GM12874 (cell line): ENCODE measurements around the gene DHRS7B.

Experiments
- TF ChIP-seq, protein P1 (sequence below): IDR thresholded peaks from 2 replicates; pipeline ENCODE4 v1.5.1; 2011; ENCODE audit warnings: low read depth, mild to moderate bottlenecking, control low read depth, low read length, moderate library complexity; ENCODE audit not compliant: insufficient read depth

Gene DHRS7B

DNA sequence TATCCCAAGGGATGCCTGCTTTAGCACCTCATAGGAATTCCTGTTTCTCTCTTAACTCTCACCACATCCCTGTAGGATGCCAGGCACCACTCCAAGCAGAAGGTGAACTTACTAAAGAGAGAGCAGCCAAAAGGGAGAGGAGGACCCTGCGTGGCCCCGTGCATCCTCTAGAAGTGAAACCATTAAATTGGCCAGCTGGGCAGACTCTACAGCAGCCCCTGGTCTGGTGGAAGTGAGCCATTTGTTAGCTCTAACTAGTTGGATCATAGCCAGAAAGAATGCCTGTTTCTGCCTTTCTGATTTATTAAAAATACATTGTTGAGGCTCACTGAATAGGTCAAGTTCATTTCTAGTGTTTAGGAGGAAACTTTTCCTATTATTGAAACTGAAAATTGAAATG is 64.9 kb downstream of the DHRS7B start:
- TF ChIP-seq, protein P1, sequence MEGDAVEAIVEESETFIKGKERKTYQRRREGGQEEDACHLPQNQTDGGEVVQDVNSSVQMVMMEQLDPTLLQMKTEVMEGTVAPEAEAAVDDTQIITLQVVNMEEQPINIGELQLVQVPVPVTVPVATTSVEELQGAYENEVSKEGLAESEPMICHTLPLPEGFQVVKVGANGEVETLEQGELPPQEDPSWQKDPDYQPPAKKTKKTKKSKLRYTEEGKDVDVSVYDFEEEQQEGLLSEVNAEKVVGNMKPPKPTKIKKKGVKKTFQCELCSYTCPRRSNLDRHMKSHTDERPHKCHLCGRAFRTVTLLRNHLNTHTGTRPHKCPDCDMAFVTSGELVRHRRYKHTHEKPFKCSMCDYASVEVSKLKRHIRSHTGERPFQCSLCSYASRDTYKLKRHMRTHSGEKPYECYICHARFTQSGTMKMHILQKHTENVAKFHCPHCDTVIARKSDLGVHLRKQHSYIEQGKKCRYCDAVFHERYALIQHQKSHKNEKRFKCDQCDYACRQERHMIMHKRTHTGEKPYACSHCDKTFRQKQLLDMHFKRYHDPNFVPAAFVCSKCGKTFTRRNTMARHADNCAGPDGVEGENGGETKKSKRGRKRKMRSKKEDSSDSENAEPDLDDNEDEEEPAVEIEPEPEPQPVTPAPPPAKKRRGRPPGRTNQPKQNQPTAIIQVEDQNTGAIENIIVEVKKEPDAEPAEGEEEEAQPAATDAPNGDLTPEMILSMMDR = no peak

DNA sequence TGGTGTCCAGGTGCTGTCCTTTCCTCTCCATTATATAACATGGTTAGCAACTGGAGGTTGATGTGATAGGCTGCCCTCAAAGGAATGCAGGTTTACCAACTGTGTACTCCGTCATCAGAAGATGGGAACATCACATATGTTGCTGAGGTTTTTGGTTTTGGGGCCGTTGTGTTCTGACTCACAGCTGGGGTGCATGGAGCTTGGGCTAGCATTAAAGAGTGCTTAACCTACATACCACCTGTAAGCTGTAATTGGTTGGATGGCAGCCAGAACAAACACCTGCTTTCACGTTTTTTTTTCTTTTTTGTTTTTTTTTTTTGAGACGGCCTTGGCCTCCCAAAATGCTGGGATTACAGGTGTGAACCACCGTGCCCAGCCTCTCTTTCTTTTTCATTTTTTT is 66.3 kb downstream of the DHRS7B start:
- TF ChIP-seq, protein P1 = no peak

DNA sequence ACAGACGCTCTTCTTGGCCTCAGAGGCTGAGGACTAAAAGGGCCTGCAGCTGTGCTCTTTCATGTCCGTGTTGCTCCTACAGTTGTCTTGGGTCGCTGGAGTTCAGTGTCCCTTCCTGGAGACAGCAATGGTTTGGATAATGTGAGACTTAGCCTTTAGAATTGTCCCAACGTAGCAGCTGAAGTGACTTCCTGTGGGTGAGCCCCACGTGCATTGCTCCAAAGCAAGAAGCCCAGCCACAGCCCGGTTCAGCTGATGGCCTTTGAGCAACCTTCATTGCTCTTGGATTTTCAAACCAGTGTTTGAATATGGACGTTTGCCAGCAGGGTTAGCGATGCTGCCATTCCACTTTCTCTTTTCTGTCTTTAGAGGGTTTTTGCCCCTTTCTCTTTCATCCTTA is 67.5 kb downstream of the DHRS7B start:
- TF ChIP-seq, protein P1 = no peak

DNA sequence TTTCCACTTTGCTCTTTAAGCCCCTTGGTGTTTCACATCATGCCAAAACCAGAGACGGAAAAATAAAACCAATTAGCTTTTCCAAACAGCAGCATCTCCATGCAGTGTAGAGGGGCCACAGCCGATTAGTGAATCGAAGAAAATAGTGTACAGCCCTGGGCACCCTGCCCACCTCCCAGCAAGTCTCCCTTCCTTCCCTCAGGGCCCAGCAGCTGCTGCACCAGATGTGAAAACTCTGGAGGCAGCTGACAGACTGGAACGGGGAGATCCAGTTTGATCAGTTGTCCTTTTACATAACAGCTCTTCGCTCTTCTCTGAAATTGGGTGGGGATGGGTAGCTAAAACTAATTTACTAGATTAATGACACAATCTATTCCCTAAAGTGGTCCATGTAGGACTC is 67.9 kb downstream of the DHRS7B start:
- TF ChIP-seq, protein P1 = no peak

DNA sequence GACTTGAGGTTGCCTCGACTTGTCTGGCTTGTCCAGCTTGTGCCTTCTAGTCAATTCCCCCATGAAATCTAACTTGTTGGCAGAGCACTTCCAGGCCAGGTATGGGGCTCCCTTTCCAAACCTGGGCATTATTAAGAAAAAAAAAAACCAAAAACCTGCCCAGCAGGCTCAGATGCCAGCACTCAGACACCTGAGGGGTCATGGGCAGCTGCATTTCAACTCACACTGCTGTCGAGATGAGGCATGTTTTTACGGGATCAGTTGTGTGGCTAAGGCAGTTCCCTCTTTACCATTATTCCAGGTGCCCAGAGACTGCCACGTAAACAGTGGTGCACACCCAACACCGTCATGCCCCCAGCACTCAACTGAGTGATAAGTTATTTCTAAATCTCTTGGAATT is 69.4 kb downstream of the DHRS7B start:
- TF ChIP-seq, protein P1 = no peak

DNA sequence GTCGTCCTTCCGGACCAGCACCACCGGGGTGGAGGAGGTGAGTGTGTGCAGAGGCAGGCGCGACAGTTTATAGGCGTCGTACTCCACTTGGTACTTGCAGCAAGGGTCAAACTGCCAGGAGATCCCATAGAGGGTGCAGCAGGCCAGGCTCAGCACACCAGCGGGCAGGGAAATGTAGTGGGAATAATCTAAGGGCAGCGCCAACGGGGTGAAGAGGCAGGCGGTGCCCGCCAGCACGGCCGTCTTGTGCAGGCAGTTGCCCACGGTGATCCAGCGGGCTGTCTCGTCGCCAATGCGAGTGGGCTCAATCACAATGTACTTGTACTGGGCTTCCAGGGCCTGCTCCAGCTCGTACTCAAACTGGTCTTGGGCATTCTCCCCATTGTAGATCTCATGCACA is 71.6 kb downstream of the DHRS7B start:
- TF ChIP-seq, protein P1 = no peak

DNA sequence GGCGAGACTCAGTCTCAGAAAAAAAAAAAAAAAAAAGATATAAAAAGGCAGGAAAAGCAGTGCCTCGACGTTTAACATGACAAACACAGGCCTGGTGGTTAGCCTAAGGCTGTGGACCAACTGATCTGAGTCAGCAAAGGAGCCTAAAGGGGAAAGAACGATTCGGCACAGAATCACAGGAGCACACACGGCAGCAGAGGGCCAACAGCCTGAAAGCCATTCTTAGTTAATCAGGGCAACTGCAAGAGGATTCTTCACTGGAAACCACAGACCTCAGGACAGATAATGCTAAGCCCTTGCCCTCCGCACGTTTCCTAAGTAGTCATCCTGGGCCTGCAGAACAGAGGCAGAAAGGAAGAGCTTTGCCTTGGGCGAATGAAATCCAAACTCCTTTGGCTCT is 72.5 kb downstream of the DHRS7B start:
- TF ChIP-seq, protein P1 = no peak

DNA sequence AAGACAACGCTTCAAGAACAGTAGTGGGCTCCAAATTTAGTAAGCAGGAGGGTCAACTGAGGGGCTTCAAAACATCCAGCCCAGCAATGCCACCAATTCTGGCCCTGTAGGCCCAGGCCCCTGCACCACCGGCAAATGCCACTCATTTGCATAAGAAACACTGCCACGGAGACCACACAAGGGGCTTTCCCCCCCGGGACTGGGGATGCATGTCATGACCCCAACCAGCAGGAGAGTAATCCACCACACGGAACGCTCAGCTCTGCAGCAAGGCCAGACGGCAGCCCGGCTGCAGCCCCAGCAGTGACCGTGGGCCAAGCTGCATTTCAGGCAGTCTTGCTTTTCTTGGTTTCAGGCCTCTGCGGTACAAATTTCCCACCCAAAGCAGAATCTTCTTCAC is 73.1 kb downstream of the DHRS7B start:
- TF ChIP-seq, protein P1 = no peak
